ENCODE data around the gene PGAP3. TPM values are rescaled to one million over a fixed set of nuclear protein-coding genes. Genes with fewer than 3 reads are reported as not detected.

PGAP3 gene
- total RNA-seq, 1 donor from 2014 or later: 23.5 TPM

GRCh38 chr17:39704821-39705551, 17.1 kb upstream of the PGAP3 start:
- Mint-ChIP-seq H3K27ac (peak overlapping the region; percentile 86), H3K27me3 (no peaks in the 10 kb centered on the region), H3K9me3 (no peaks in the 10 kb centered on the region), H3K4me1 (ENCODE audit: unreplicated experiment) (peaks cover 30% of the 10 kb centered on the region), H3K4me3 (peak overlapping the region; percentile 45), H3K36me3 (peaks cover 3% of the 10 kb centered on the region)
- peak; percentile 40 for TF ChIP-seq CTCF (conservative IDR thresholded peaks at IDR 0.05)
- no peak for DNase-seq (ENCODE audit: extremely low spot score, unreplicated experiment)

GRCh38 chr17:39703913-39704312, 16.1 kb upstream of the PGAP3 start:
- Mint-ChIP-seq H3K36me3 (peaks cover 6% of the 10 kb centered on the region), H3K27me3 (no peaks in the 10 kb centered on the region), H3K4me3 (no peak overlapping the region), H3K9me3 (no peaks in the 10 kb centered on the region), H3K27ac (peak overlapping the region; percentile 82), H3K4me1 (ENCODE audit: unreplicated experiment) (peaks cover 39% of the 10 kb centered on the region)
- no peak for DNase-seq (ENCODE audit: extremely low spot score, unreplicated experiment)
- no peak for TF ChIP-seq CTCF (conservative IDR thresholded peaks at IDR 0.05)

- no peak for DNase-seq (ENCODE audit: extremely low spot score, unreplicated experiment)
- Mint-ChIP-seq H3K27ac (peak overlapping the region; percentile 82), H3K27me3 (no peaks in the 10 kb centered on the region), H3K36me3 (peaks cover 6% of the 10 kb centered on the region), H3K4me3 (peak overlapping the region; percentile 99), H3K9me3 (no peaks in the 10 kb centered on the region), H3K4me1 (ENCODE audit: unreplicated experiment) (peaks cover 41% of the 10 kb centered on the region)
- no peak for TF ChIP-seq CTCF (conservative IDR thresholded peaks at IDR 0.05)
Observed at GRCh38 chr17:39702901-39703893, 15.3 kb upstream of the PGAP3 start.

- H3K27ac Mint-ChIP-seq: peak overlapping the region; percentile 89
- no peaks in the 10 kb centered on the region for H3K9me3 Mint-ChIP-seq
- H3K27me3 Mint-ChIP-seq: no peaks in the 10 kb centered on the region
- peak overlapping the region; percentile 99 for H3K4me3 Mint-ChIP-seq
- no peak for TF ChIP-seq CTCF (conservative IDR thresholded peaks at IDR 0.05)
- DNase-seq (ENCODE audit: extremely low spot score, unreplicated experiment): no peak
- H3K4me1 Mint-ChIP-seq (ENCODE audit: unreplicated experiment): peaks cover 41% of the 10 kb centered on the region
- peaks cover 6% of the 10 kb centered on the region for H3K36me3 Mint-ChIP-seq
Observed at GRCh38 chr17:39701784-39702422, 14.0 kb upstream of the PGAP3 start.

GRCh38 chr17:39701012-39701783, 13.3 kb upstream of the PGAP3 start:
- Mint-ChIP-seq H3K9me3 (no peaks in the 10 kb centered on the region), H3K36me3 (peaks cover 6% of the 10 kb centered on the region), H3K4me3 (peak overlapping the region; percentile 99), H3K27me3 (no peaks in the 10 kb centered on the region), H3K4me1 (ENCODE audit: unreplicated experiment) (peaks cover 41% of the 10 kb centered on the region), H3K27ac (peak overlapping the region; percentile 89)
- TF ChIP-seq CTCF (conservative IDR thresholded peaks at IDR 0.05): no peak
- DNase-seq (ENCODE audit: extremely low spot score, unreplicated experiment): no peak
